GM12872 (cell line): ENCODE measurements around the gene CARD8.

ENCODE experiments used
- CTCF ChIP-seq: IDR thresholded peaks from 3 replicates; pipeline ENCODE4 v1.5.1; 2011; ENCODE audit warnings: low read depth, mild to moderate bottlenecking, low read length, moderate library complexity; ENCODE audit not compliant: insufficient read depth

Gene CARD8

GRCh38 chr19:48194844-48195830 lies 60.6 kb downstream of the CARD8 start:
- no peak for TF ChIP-seq CTCF

- peak; percentile 81 for TF ChIP-seq CTCF
Observed at GRCh38 chr19:48194041-48194843, 61.5 kb downstream of the CARD8 start.

GRCh38 chr19:48192750-48193149 lies 63.0 kb downstream of the CARD8 start:
- no peak for TF ChIP-seq CTCF

GRCh38 chr19:48190885-48191284 lies 64.8 kb downstream of the CARD8 start:
- TF ChIP-seq CTCF, result no peak

- TF ChIP-seq CTCF, result no peak
Observed at GRCh38 chr19:48190288-48190884, 65.3 kb downstream of the CARD8 start.

GRCh38 chr19:48186541-48186991 lies 69.1 kb downstream of the CARD8 start:
- 0 out of 3 replicates have a peak, but pooled peaks have one; percentile 9 for TF ChIP-seq CTCF

GRCh38 chr19:48186015-48186414 lies 69.7 kb downstream of the CARD8 start:
- TF ChIP-seq CTCF, result no peak
